ENCODE data around the gene MIDN. TPM values are rescaled to one million over a fixed set of nuclear protein-coding genes. Genes with fewer than 3 reads are reported as not detected.

Gene MIDN
- total and polyA plus RNA-seq, 10 of the 15 experiments (the other 5 are each of a cell fraction or from before 2014, with no cell fraction given) = 0.38 to 51.5 (median 7.2) TPM

- no peak for TF ChIP-seq ZBTB4 (CRISPR knock-in tag; IDR thresholded peaks at IDR 0.05)
- TF ChIP-seq POLR2AphosphoS5 (IDR thresholded peaks at IDR 0.05; ENCODE audit: low read length) = no peak
- no peak for TF ChIP-seq NR2C2 (IDR thresholded peaks at IDR 0.05; ENCODE audit: borderline replicate concordance, control insufficient read depth, insufficient read length, low read depth)
- TF ChIP-seq SP1 (IDR thresholded peaks at IDR 0.05; ENCODE audit: low read depth, low read length) = peak; percentile 26
- no peak for TF ChIP-seq HDGF (IDR thresholded peaks at IDR 0.05)
- no peak for TF ChIP-seq MYC (IDR thresholded peaks at IDR 0.05; ENCODE audit: insufficient read depth, insufficient read length, insufficient replicate concordance, low read length, severe bottlenecking)
- TF ChIP-seq KLF5 (IDR thresholded peaks at IDR 0.05; ENCODE audit: partially characterized antibody) = peak; percentile 69
- TF ChIP-seq SKIL (IDR thresholded peaks at IDR 0.05; ENCODE audit: low read depth, poor library complexity, severe bottlenecking) = no peak
- TF ChIP-seq ESRRA (IDR thresholded peaks at IDR 0.05; ENCODE audit: low read length) = peak; percentile 86; the same call in 1 of the 2 replicates
- no peak for TF ChIP-seq E2F4 (IDR thresholded peaks at IDR 0.05; ENCODE audit: low read depth, low read length)
- TF ChIP-seq POLR2A (IDR thresholded peaks at IDR 0.05; ENCODE audit: low read depth, low read length) = no peak
- peak; percentile 82 for TF ChIP-seq NR2F1 (conservative IDR thresholded peaks at IDR 0.05)
- 0 out of 2 replicates have a peak, but pooled peaks have one; percentile 38 for TF ChIP-seq ATF3 (IDR thresholded peaks at IDR 0.05; ENCODE audit: borderline replicate concordance, extremely low read depth, low read depth, low read length)
- peak; percentile 82 for TF ChIP-seq NRF1 (conservative IDR thresholded peaks at IDR 0.05; ENCODE audit: low read depth, low read length)
- no peak for TF ChIP-seq TCF7 (IDR thresholded peaks at IDR 0.05; ENCODE audit: borderline replicate concordance)
- TF ChIP-seq USF2 (IDR thresholded peaks at IDR 0.05; ENCODE audit: borderline replicate concordance, low read depth, low read length) = no peak
- no peak for TF ChIP-seq RBBP5 (conservative IDR thresholded peaks at IDR 0.05)
- TF ChIP-seq MTA2 (IDR thresholded peaks at IDR 0.05; ENCODE audit: low read depth) = no peak
- no peak for TF ChIP-seq NFYA (IDR thresholded peaks at IDR 0.05; ENCODE audit: borderline replicate concordance, low read depth, low read length)
- TF ChIP-seq BACH1 (IDR thresholded peaks at IDR 0.05; ENCODE audit: borderline replicate concordance) = peak; percentile 85
- no peak for TF ChIP-seq CBFB (IDR thresholded peaks at IDR 0.05; ENCODE audit: low read depth)
These were observed 8.3 kb upstream of the MIDN start (continued) for GRCh38 chr19:1239796-1240737.

Measured in GM12878 (cell line).